ENCODE data around the gene NPL.

Gene NPL

GRCh38 chr1:182789138-182790076, at the start of gene NPL:
Gene NPL, plus strand, starts transcription at chr1:182789773. Its CDS starts 4,599 bp downstream, at chr1:182794372.
- DNase-seq: no peak

GRCh38 chr1:182740120-182740519, 49.5 kb upstream of the NPL start:
- DNase-seq: no peak

GRCh38 chr1:182742780-182743179, 46.8 kb upstream of the NPL start:
- no peak for DNase-seq

GRCh38 chr1:182752077-182752988, 37.2 kb upstream of the NPL start:
- DNase-seq: no peak

GRCh38 chr1:182754087-182754486, 35.5 kb upstream of the NPL start:
- DNase-seq: no peak

- DNase-seq: no peak
Measured at GRCh38 chr1:182754543-182755314, 34.8 kb upstream of the NPL start.

GRCh38 chr1:182755632-182756031, 33.9 kb upstream of the NPL start:
- DNase-seq: no peak

GRCh38 chr1:182756423-182756822, 33.1 kb upstream of the NPL start:
- no peak for DNase-seq

- no peak for DNase-seq
Measured at GRCh38 chr1:182761396-182762395, 27.9 kb upstream of the NPL start.

- no peak for DNase-seq
Measured at GRCh38 chr1:182762536-182762935, 27.0 kb upstream of the NPL start.

GRCh38 chr1:182764029-182764727, 25.4 kb upstream of the NPL start:
- DNase-seq: no peak

GRCh38 chr1:182765391-182765790, 24.2 kb upstream of the NPL start:
- DNase-seq: no peak

- no peak for DNase-seq
Measured at GRCh38 chr1:182766050-182766449, 23.5 kb upstream of the NPL start.

GRCh38 chr1:182766881-182767645, 22.5 kb upstream of the NPL start:
- no peak for DNase-seq

- no peak for DNase-seq
Measured at GRCh38 chr1:182768963-182769362, 20.6 kb upstream of the NPL start.

GRCh38 chr1:182770232-182770631, 19.3 kb upstream of the NPL start:
- no peak for DNase-seq

GRCh38 chr1:182771187-182771984, 18.2 kb upstream of the NPL start:
- DNase-seq: no peak

GRCh38 chr1:182777386-182777785, 12.2 kb upstream of the NPL start:
- DNase-seq: no peak

- no peak for DNase-seq
Measured at GRCh38 chr1:182778862-182779261, 10.7 kb upstream of the NPL start.

All from NCI-H2081 treated with DMSO at 0.1 percent for 48 hours (cell line).